HG03064 (cell line): Measurements from ENCODE around the gene ERFL.

Experiments
- ATAC-seq: cut with Tn5 transposase; IDR thresholded peaks from one replicate; pipeline ENCODE4 v1.9.1; 2021; ENCODE audit warnings: low read depth; ENCODE audit not compliant: unreplicated experiment

The ERFL gene

DNA sequence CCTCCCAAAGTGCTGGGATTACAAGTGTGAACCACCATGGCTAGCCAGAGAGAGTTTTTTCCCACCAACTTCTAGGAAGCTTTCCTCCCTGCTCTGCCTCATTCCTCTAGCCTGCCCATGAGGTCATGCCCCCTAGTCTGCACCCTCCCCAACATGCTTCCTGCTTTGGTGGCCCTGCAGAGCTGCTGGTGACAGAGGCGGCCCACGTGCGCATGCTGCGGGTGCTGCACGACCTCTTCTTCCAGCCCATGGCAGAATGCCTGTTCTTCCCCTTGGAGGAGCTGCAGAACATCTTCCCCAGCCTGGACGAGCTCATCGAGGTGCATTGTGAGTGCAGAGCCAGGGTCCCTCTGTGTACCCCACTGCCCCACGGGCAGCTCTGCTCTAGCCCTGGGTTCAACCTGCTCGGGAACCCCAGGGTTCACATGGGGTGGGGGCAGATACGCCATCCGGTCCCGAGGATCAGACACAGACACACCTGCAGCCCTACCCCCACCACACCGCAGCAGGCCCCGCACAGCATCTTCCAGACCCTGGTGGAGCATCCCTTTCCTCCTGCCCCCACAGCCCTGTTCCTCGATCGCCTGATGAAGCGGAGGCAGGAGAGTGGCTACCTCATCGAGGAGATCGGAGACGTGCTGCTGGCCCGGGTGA, 26.4 kb downstream of the ERFL start:
- no peak for ATAC-seq

DNA sequence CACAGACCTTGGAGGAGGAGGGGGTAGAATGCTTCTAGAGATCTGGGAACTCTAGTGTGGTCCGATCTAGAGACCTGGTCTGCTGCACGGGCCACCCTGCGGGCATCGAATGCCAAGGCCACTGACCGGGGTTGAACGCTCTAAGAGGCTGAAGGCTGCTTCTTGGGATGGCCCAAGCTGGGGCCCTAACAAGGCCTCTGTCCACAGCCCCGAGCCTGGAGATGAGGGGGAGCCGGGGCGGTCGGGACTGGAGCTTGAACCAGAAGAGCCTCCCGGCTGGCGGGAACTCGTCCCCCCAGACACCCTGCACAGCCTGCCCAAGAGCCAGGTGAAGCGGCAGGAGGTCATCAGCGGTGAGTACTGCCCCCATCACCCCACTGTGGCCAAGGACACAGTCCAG, 30.0 kb downstream of the ERFL start:
- no peak for ATAC-seq

DNA sequence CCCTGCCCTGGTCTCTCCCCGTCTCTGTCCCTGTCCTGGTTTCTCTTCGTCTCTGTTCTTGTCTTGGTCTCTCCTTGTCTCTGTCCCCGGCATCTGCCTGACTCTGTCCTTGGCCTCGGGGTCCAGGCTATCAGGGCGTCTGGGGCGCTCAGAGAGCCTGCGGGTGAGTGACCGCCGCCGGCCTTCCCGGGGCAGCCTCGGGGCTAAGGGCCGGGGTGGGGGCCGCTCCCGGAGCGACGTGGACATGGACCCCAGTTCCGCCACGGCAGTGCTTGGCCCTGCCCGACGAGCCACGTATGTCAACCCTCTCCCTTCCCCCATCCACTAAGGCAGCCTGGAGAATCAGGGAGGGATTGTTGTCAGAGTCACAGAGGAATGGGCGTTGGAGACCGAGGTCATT, 30.4 kb downstream of the ERFL start:
- ATAC-seq, result no peak

DNA sequence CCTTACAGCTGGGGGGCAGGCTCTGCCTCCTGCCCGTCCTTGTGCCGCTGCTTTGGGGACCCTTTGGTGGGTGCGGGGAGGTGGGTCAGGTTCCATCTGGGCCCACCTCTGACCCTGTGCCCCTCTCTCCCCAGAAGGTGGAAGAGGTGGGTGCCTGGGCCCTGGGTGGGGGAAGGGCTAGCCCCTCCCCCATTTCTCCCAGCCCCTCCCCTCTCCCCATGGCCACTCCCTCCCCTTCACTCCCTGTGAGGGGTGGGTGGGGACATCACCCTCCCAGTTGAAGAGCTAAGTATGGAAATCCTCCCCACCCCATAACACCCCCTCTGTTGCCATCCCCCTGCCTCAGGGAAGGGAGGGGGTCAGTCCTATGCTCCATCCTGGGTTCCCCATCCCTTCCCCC, 31.1 kb downstream of the ERFL start:
- ATAC-seq, result no peak

DNA sequence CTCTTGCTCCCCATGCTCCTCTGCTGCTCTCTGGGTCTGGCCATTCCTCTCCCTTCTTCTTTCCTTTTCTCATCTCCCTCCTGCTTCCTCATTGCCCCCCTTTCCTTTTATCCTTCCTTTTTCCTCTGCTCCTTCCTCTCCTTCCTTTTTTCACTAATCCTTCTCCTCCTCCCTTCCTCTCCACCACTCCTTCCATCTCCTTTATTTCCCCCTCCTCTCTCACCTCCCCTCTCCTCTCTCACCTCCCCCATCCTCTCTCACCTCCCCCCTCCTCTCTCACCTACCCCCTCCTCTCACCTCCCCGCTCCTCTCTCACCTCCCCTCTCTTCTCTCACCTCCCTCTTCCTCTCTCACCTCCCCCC, 31.7 kb downstream of the ERFL start:
- no peak for ATAC-seq

DNA sequence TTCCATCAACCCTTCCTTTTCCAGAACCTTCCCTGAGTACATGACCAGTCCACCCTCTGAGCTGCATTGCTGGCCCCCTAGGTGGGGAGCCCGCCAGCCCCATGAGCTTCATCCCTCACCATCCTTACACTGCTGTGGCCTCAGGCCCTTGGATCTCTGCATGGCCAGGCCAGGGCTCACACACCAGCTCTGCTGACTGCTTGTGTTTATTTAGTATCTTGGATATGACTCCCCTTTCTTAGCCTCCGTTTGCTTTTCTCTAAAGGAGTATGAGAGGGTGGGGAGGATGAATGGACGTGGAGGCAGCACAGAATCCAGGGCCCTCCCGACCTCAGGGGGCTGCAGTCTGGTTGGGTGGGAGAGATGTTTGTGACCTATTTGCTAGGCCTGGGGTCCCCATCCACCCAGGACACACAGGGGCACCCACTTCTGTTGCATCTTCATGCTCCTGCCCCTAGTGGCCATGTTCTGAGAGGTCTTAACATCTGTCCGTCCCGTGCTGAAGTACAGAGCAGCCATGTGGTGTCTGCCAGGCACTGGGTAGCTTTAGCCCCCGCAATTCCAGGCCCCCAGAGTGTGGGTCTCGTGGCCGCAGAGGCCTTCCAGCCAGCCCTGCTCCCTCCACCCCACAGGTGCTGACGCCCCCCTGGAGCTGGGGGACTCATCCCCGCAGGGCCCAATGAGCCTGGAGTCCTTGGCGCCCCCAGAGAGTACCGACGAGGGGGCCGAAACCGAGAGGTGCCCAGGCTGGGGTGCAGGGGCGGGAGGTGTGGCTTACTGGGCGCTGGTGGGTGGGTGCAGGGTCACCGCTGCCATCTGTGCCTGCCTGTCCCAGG, 32.3 kb downstream of the ERFL start:
- no peak for ATAC-seq

DNA sequence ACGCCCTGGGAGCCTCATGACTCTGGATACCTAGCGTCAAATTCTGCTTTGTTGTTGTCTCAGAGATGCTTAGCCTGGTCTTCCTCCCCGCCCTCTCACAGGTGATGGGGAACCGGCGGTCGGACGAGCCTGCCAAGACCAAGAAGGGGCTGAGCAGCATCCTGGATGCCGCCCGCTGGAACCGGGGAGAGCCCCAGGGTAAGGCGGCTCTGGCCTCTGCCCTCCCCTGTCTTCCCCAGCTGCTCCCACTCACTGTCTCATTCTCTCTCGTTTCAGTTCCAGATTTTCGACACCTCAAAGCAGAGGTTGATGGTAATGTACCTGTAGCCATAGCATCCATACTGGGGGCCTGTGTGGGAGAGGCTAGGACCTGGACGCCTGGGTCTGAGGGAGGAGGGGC, 33.9 kb downstream of the ERFL start:
- no peak for ATAC-seq

DNA sequence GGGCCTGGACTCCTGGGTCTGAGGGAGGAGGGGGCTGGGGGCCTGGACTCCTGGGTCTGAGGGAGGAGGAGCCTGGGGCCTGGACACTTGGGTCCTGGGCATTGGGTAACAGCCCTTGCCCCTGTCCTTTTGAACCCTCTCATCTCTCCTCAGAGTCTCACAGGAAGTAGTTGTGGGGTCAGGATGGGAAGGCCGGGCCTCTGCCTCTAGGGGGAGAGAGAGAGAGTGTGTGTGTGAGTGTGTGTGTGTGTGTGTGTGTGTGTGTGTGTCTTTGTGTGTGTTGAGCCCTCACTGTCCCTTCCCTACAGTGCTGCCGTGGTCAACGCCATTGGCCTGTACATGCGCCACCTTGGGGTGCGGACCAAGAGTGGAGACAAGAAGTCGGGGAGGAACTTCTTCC, 34.4 kb downstream of the ERFL start:
- ATAC-seq, result no peak

DNA sequence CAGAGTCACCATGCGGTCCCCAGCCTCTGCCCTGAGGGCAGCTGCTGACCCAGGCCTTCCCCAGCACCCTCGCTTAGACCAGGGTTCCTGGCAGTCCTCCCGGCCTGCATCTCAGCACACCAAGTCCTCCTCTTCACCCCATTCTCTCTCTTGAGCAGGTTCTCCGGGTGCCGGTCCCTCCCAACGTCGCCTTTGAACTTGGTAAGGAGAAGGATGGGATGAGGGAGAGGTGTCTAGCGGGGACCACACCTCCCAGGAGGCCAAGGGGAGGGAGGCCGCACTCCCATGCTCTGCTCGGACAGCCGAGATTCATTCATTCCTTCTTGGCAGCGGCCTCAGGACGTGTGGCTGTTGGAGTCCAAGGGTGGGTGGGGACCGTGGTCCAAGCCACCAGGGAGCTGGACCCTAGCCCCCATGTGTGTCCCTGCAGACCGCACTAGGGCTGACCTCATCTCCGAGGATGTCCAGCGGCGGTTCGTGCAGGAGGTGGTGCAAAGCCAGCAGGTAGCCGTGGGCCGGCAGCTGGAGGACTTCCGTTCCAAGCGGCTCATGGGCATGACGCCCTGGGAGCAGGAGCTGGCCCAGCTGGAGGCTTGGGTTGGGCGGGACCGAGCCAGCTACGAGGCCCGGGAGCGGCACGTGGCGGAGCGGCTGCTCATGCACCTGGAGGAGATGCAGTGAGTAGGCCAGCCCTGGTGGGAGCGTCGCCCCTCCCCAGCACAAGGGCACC, 35.9 kb downstream of the ERFL start:
- ATAC-seq, result no peak

DNA sequence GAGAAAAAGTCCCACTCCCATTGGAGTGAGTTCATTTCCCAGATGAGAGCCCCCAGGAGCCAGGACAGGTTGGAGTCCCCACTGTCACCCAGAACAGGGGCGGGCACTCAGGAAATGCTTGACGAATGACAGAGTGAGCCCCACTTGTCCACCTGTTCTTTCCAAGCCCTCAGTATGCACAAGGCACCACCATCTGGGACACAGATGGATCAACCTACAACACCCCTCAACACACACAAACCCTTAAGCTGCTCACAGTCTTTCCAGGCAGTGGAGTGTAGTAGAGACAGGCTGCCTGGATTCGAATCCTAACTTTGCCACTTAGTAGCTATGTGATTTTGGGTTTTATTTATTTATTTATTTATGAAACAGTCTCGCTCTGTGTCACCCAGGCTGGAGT, 37.3 kb downstream of the ERFL start:
- ATAC-seq, result no peak

DNA sequence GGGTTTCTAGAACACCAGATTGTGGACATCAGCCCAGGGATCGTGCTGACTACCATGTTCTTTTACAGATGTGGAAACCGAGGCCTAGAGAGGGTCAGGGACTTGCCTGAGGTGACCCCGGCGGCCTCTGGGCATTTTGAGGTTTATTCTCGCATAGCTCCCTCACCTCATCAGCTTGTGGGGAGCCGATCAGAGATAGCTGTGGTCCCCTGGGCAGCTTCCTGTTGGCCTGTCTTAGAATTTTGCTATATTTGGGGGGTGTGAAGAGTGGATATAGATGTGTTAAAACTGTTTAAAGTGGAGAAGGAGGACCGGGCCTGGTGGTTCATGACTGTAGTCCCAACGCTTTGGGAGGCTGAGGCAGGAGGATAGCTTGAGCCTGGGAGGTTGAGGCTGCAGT, 38.4 kb downstream of the ERFL start:
- ATAC-seq, result no peak

DNA sequence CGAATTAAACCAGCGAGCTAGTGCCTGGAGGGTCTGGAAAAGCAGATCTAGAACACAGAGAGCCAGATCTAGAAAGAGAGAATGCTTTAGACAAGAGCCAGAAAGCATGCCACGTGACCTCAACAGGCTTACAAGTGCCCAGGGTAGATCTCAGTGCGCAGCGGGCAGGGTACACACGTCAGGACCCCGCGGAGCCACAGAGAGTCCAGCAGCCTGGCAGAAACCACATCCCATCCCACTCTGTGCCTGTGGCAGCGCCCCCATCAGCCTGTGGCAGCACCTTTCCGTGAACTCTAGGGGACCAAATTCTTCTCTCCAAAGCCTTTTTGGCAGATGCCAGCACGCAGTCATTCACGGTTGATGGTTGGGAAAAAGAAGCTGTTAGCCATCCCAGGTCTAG, 39.3 kb downstream of the ERFL start:
- ATAC-seq, result no peak

DNA sequence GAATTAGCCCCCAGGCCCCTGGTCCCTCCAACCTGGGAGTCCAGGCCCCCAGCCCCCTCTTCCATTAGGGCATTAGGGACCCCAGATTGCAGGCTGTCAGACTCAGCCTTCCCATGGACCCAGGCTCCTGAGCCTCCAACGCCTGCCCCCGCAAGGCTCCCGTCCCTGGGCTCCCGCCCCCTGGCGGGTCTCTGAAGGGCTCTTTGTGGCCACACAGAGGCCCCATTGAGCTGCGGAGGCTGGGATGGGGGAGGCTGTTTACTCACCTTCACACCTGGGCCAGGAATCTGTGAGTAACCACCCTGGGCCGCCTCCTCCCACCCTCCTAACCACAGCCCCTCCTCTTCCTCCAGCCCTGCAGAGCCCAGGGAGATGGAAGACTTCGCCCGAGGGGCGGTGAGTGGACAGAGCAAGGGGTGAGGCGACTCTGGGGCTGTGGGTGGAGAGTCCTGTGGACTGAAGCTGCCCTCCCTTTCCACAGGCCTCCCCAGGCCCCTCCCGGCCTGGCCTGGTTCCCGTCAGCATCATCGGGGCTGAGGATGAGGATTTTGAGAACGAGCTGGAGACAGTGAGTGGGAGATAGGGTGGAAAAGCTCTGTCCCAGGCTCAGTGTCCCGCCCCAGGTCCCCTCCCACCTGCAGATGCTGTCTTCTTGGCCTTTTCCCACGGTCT, 40.4 kb downstream of the ERFL start:
- ATAC-seq, result no peak

DNA sequence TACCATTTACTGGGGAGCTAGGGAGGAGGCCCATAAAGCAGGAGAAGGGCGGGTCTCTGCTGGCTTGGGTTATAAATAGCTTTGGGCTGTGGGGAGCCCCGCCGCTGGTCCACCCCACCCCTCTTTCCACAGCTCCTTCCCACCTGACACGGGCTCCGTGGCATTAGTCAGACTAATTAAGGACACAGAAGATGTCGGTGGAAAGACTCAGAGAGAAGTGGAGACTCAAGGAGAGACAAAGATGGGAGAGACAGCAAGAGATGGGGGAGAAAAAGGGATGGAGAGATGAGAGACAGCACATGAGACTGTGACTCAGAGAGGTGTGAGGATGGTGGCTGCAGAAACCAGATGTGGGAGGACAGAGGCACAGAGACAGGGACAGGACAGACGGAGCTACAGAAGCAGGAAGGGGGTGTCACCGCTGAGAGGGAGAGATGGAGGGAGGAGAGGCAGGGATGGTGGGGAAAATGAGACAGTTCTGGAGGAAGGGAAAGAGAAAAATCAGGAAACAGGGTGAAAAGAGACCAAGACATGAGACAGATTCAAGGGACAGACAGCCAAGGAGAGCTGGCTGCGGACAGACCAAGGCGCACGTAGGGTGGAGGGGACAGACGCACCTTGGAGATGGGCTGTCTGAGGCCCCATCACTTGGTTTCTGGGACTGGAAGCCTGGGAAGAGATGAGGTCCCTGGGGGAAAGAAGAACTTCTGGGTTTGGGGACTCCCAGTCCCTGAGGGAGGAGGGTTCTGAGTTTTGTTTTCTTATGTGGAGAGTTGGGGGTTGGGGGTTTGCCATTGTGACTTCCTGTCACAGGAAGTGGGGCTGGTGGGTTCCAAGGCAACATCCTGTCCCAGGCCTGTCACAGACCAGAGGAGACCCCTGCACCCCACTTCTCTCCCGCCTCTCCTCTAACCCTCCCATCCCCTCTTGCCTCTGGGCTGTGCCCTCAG, 41.2 kb downstream of the ERFL start:
- no peak for ATAC-seq

DNA sequence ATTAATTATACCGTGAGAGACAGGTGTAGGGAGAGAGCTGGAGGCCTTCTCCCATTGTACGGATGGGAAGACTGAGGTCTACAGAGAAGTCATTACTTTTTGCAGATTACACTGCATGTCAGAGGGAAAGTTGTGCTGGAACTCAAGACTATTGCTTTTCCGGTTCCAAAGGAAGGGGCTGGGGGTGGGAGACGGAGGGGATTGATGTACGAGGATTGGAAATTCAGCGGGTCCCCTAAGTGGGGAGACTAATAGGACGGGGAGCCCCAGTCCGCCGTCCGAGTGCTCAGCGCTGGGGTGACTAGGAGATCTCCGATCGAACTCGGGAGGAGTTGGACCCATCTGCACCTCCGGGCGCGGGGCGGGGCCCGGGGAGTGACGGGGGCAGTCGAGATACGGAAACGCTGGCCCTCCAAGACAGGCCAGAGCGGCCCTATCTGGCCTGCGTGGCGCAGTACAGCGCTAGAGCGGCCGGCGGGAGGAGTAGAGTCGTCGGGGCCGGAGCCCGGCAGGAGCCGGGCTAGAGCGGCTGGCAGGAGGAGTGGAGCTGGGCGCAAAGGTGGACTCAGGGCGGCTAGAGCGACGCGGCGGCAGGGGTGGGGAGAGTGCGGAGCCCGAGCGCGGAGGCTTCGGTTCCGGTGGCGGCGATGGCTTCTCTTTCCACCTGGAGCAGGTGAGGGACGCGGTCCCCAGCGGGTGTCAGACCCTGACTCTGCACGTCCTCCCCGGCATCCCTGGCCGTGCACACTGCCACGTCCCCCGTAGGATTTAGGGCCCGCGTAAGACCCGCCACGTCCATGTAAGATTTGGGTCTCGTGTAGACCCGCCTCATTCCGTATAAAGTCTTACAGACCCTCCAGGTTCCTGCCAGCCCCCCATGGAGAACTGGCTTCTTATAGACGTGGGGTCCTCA, 44.2 kb downstream of the ERFL start:
- ATAC-seq, result peak; percentile 61

DNA sequence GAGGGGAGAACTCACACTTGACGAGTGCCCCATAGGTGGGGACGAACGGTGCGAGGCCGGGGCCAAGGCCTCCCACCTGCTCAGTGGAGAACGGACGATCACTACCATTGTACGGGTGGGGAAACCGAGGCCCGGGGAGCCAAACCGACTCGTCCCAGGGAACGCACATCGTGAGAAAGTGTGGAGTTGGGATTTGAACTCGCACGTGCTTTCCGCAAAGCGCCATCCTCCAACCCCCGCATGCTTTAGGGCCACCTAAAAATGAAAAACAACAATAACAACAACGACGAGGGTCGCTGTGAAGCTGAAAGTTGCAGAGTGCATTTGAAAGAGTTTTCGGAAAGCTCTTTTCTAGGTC, 44.8 kb downstream of the ERFL start:
- no peak for ATAC-seq

DNA sequence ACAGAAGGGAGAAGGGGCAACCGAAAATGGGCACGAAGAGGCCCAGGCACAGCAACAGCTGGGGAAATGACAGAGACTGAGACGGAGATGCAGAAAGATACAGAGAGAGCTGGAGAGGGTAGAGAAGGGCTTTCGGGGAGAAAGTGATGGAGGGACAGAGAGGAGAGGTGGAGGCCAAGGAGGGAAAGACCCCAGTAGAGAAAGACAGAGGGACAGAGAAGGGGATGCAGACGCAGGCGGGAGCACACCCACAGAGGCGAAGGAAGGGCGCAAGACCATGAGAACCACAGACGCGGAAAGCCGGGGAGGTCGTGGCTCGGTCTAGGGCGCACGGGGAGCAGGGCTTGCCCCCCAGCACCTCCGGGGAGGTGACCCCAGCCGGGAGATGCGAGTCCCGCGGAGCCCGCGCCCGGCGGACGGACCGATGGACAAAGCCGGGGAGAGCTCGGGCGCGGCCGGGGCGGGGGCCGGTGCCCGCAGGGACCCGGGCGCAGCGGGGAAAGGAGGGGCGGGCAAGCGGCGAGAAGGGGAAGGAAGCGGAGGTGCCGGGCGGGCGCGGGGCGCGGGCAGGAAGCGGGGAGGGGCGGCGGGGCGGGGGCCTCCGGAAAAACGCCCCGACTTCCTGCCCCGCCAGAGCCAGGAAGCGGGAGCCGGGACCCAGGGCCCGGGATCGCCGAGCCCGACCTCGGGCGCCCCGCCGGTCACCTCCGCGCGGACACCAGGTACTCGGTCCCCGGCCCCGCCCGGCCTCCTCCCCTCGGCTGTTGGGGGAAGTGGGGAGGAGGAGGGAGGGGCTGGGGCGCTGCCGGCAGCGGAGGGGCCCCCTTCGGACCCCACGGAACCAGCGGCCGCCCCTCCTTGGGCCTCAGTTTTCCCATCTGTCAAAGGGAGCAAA, 45.4 kb downstream of the ERFL start, which contains the start of gene ARHGEF1:
TSS of gene ARHGEF1 (plus strand) at position 617 of the 895 bp plus-strand sequence. CDS start 4,899 bp downstream, outside the sequence.
- ATAC-seq, result no peak

DNA sequence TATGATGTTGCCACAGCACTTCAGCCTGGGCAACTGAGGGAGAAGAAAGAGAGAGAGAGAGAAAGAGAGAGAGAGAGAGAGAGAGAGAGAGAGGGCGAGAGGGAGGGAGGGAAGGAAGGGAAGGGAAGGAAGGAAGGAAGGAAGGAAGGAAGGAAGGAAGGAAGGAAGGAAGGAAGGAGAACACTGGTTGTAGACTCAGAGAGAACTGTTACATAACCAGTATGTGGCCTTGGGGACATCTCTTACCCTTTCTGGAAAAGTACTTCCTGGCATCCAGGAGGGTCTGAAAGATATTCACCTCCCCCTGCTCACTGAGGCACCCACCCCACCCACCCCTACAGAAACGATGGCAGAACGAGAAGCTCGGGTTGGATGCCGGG, 47.9 kb downstream of the ERFL start:
- ATAC-seq, result no peak
